HepG2 (cell line): ENCODE results near the gene COL27A1. TPM values are rescaled to one million over a fixed set of nuclear protein-coding genes. Genes with fewer than 3 reads are reported as not detected.
A peak's percentile ranks its signal among the peaks of the same experiment; 100 is the strongest.

Experiments used
- ARID2 ChIP-seq: sonication (generic); formaldehyde crosslinking; IDR thresholded peaks from 2 replicates; pipeline ENCODE4 v1.8.1; 2022; ENCODE audit warnings: mild to moderate bottlenecking, missing genetic modification reagents, borderline replicate concordance
- BATF2 ChIP-seq: sonication (generic); formaldehyde crosslinking; IDR thresholded peaks from 2 replicates; pipeline ENCODE4 v1.8.0; 2022; ENCODE audit warnings: mild to moderate bottlenecking, missing genetic modification reagents, moderate library complexity
- BRD4 ChIP-seq: sonication (generic); formaldehyde crosslinking; IDR thresholded peaks from 2 replicates; pipeline ENCODE4 v1.4.0; 2020; ENCODE audit warnings: missing genetic modification reagents
- CHD2 ChIP-seq: IDR thresholded peaks from 2 replicates; pipeline ENCODE4 v1.6.1; 2011; ENCODE audit warnings: low read depth, low read length, improper control_type of control experiment
- DR1 ChIP-seq: sonication (generic); formaldehyde crosslinking; IDR thresholded peaks from 2 replicates; pipeline ENCODE4 v1.8.0; 2021; ENCODE audit warnings: mild to moderate bottlenecking, missing genetic modification reagents, inconsistent platforms
- EEA1 ChIP-seq: sonication (generic); formaldehyde crosslinking; IDR thresholded peaks from 2 replicates; pipeline ENCODE4 v1.5.1; 2020; ENCODE audit warnings: mild to moderate bottlenecking, missing genetic modification reagents, borderline replicate concordance
- ISX ChIP-seq: sonication (generic); formaldehyde crosslinking; conservative IDR thresholded peaks from 2 replicates; pipeline ENCODE4 v1.5.0; 2020; ENCODE audit warnings: missing genetic modification reagents
- KDM3A ChIP-seq: IDR thresholded peaks from 2 replicates; pipeline ENCODE4 v1.6.1; 2018; ENCODE audit warnings: low read depth, missing compliant biosample characterization
- MATR3 ChIP-seq: sonication (generic); formaldehyde crosslinking; IDR thresholded peaks from 2 replicates; pipeline ENCODE4 v1.4.0; 2020; ENCODE audit warnings: missing genetic modification reagents
- MAZ ChIP-seq, 2 experiments: sonication (generic) in 1 of 2; formaldehyde crosslinking in 1 of 2; IDR thresholded peaks; 2 replicates each; pipeline versions ENCODE4 v1.5.0 to v1.6.1; 2012 to 2020; ENCODE audit warnings: low read depth in 2 of 2, mild to moderate bottlenecking in 2 of 2, borderline replicate concordance in 1 of 2, improper control_type of control experiment in 1 of 2, low read length in 1 of 2, missing genetic modification reagents in 1 of 2, moderate library complexity in 1 of 2
- MEIS2 ChIP-seq: sonication (generic); formaldehyde crosslinking; IDR thresholded peaks from 2 replicates; pipeline ENCODE4 v1.9.0; 2021; ENCODE audit warnings: mild to moderate bottlenecking, missing genetic modification reagents
- MXD1 ChIP-seq: sonication (generic); formaldehyde crosslinking; IDR thresholded peaks from 2 replicates; pipeline ENCODE4 v1.4.0; 2020; ENCODE audit warnings: mild to moderate bottlenecking, missing genetic modification reagents
- SOX5 ChIP-seq: IDR thresholded peaks from 2 replicates; pipeline ENCODE4 v1.6.1; 2016; ENCODE audit warnings: borderline replicate concordance
- SPEN ChIP-seq: sonication (generic); formaldehyde crosslinking; IDR thresholded peaks from 2 replicates; pipeline ENCODE4 v1.5.1; 2020; ENCODE audit warnings: low read depth, mild to moderate bottlenecking, missing genetic modification reagents
- SRSF4 ChIP-seq: fragments of 200-400 bp; formaldehyde crosslinking; IDR thresholded peaks from one replicate; pipeline ENCODE4 v1.6.1; 2018; ENCODE audit warnings: mild to moderate bottlenecking, low read depth, low read length, moderate library complexity; ENCODE audit not compliant: poor library complexity, severe bottlenecking
- TAF15 ChIP-seq: fragments of 200-400 bp; formaldehyde crosslinking; IDR thresholded peaks from one replicate; pipeline ENCODE4 v1.6.1; 2018; ENCODE audit warnings: mild to moderate bottlenecking, low read depth, low read length; ENCODE audit not compliant: poor library complexity, severe bottlenecking
- ZNF263 ChIP-seq: sonication (generic); formaldehyde crosslinking; IDR thresholded peaks from 2 replicates; pipeline ENCODE4 v1.4.0; 2020; ENCODE audit warnings: missing genetic modification reagents
- ZNF615 ChIP-seq: sonication (generic); formaldehyde crosslinking; IDR thresholded peaks from 2 replicates; pipeline ENCODE4 v1.5.0; 2020; ENCODE audit warnings: mild to moderate bottlenecking, missing genetic modification reagents, borderline replicate concordance
- ZNF839 ChIP-seq: sonication (generic); formaldehyde crosslinking; IDR thresholded peaks from 2 replicates; pipeline ENCODE4 v1.4.0; 2020; ENCODE audit warnings: missing genetic modification reagents, mild to moderate bottlenecking, borderline replicate concordance
- polyA plus RNA-seq, 8 experiments: library from polyadenylated mRNA; depleted of rRNA in 3 of 8; stranded (reverse) in 7 of 8; unstranded in 1 of 8; fragments of >200 nt; fragmentation: Illumina TruSeq in 4 of 8; extraction: Trizol in 4 of 8; gene quantifications; 2 replicates each; pipeline versions ENCODE4 v1.2.1 to v1.2.3, GENCODE V29; 2011 to 2016; ENCODE audit warnings: low read depth in 4 of 8, missing spikeins in 1 of 8, mixed read lengths in 1 of 8; ENCODE audit not compliant: insufficient read depth in 1 of 8
- total RNA-seq, 5 experiments: library from RNA; depleted of rRNA; stranded (reverse); fragments of >200 nt; fragmentation: Illumina TruSeq; extraction: Trizol; gene quantifications; 2 replicates each; pipeline ENCODE4 v1.2.3, GENCODE V29; 2016; ENCODE audit warnings: low read depth in 1 of 5
- TF ChIP-seq, protein P1 (sequence below): sonication (generic); formaldehyde crosslinking; IDR thresholded peaks from 2 replicates; pipeline ENCODE4 v1.8.1; 2023; ENCODE audit warnings: mild to moderate bottlenecking, missing genetic modification reagents
- TF ChIP-seq, protein P2 (sequence below): sonication (generic); formaldehyde crosslinking; IDR thresholded peaks from 2 replicates; pipeline ENCODE4 v1.4.0; 2020; ENCODE audit warnings: missing genetic modification reagents
- TF ChIP-seq, protein P3 (sequence below): sonication (generic); formaldehyde crosslinking; IDR thresholded peaks from 2 replicates; pipeline ENCODE4 v1.4.0; 2020; ENCODE audit warnings: missing genetic modification reagents

Gene COL27A1
- total and polyA plus RNA-seq, 2 of the 13 experiments (the other 11 are each of a cell fraction or from before 2014, with no cell fraction given): 71.3 to 89.1 TPM

DNA sequence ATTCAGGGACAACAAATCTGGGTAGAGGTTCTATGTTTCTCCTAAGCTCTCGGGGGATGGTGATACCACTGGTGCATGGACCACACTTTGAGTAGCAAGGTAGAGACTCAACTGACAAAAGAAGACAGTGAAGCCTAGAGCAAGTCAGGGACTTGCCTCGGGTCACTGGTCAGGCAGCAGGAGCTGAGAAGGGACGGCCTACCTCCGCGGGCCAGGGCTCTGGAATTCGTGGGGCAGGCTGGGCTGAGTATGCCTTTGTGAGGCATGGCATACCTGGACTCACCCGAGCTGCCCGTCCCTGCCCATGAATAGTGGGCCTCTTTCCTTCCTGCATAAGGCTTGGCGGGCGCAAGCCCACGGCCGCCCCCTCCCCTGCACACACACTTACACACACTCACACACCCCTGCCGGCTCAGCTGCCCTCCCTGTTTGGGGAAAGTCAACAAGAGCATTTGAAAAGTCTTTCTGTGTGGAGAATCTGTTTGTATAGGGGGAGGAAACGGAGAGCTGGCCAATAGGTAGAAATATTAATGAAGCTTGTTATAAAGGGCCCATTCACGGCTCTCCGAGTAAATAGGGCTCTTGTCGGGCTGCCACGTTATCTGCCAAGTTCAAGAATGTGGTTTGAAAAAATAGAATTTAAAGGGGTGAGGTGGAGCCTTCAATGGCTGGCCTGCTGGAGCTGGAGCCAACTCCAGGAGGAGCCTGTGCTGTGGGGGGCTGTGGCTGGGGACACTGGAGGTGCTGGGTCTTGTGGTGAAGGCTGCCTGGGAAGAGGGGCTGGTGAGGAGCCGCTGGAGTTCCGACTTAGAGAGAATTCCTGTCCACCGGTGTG lies 37.1 kb upstream of the COL27A1 start (continued):
- TF ChIP-seq KDM3A (0 out of 2 replicates have a peak, but pooled peaks have one; percentile 44), CHD2 (0 out of 2 replicates have a peak, but pooled peaks have one; percentile 38), ZNF839 (no peak), ZNF615 (CRISPR knock-in tag) (no peak), MXD1 (CRISPR knock-in tag) (0 out of 2 replicates have a peak, but pooled peaks have one; percentile 41), MAZ (IDR thresholded peaks at IDR 0.05; ENCODE audit: borderline replicate concordance, low read depth, low read length) (peak; percentile 78), MAZ (CRISPR knock-in tag; IDR thresholded peaks at IDR 0.05; ENCODE audit: low read depth) (peak; percentile 72), MEIS2 (CRISPR knock-in tag) (peak; percentile 16; the same call in 1 of the 2 replicates), SOX5 (peak; percentile 92), EEA1 (CRISPR knock-in tag) (no peak), MATR3 (CRISPR knock-in tag) (no peak), TAF15 (no peak), DR1 (CRISPR knock-in tag) (no peak), ZNF263 (CRISPR knock-in tag) (no peak), BRD4 (no peak), BATF2 (no peak), SPEN (CRISPR knock-in tag) (no peak), SRSF4 (no peak), ISX (no peak), ARID2 (no peak)
- TF ChIP-seq, protein P1, sequence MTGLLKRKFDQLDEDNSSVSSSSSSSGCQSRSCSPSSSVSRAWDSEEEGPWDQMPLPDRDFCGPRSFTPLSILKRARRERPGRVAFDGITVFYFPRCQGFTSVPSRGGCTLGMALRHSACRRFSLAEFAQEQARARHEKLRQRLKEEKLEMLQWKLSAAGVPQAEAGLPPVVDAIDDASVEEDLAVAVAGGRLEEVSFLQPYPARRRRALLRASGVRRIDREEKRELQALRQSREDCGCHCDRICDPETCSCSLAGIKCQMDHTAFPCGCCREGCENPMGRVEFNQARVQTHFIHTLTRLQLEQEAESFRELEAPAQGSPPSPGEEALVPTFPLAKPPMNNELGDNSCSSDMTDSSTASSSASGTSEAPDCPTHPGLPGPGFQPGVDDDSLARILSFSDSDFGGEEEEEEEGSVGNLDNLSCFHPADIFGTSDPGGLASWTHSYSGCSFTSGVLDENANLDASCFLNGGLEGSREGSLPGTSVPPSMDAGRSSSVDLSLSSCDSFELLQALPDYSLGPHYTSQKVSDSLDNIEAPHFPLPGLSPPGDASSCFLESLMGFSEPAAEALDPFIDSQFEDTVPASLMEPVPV (CRISPR knock-in tag): no peak
- TF ChIP-seq, protein P2, sequence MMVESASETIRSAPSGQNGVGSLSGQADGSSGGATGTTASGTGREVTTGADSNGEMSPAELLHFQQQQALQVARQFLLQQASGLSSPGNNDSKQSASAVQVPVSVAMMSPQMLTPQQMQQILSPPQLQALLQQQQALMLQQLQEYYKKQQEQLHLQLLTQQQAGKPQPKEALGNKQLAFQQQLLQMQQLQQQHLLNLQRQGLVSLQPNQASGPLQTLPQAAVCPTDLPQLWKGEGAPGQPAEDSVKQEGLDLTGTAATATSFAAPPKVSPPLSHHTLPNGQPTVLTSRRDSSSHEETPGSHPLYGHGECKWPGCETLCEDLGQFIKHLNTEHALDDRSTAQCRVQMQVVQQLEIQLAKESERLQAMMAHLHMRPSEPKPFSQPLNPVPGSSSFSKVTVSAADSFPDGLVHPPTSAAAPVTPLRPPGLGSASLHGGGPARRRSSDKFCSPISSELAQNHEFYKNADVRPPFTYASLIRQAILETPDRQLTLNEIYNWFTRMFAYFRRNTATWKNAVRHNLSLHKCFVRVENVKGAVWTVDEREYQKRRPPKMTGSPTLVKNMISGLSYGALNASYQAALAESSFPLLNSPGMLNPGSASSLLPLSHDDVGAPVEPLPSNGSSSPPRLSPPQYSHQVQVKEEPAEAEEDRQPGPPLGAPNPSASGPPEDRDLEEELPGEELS (CRISPR knock-in tag): peak; percentile 94
- TF ChIP-seq, protein P3, sequence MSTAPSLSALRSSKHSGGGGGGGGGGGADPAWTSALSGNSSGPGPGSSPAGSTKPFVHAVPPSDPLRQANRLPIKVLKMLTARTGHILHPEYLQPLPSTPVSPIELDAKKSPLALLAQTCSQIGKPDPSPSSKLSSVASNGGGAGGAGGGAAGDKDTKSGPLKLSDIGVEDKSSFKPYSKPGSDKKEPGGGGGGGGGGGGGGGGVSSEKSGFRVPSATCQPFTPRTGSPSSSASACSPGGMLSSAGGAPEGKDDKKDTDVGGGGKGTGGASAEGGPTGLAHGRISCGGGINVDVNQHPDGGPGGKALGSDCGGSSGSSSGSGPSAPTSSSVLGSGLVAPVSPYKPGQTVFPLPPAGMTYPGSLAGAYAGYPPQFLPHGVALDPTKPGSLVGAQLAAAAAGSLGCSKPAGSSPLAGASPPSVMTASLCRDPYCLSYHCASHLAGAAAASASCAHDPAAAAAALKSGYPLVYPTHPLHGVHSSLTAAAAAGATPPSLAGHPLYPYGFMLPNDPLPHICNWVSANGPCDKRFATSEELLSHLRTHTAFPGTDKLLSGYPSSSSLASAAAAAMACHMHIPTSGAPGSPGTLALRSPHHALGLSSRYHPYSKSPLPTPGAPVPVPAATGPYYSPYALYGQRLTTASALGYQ (CRISPR knock-in tag): peak; percentile 93
